ENCODE data around the gene WDR88.
"Not testable (repeated sequence)": the region's sequence is repeated elsewhere in the genome, so short reads cannot be mapped to it uniquely, and the experiment has no call there.

The WDR88 gene

DNA sequence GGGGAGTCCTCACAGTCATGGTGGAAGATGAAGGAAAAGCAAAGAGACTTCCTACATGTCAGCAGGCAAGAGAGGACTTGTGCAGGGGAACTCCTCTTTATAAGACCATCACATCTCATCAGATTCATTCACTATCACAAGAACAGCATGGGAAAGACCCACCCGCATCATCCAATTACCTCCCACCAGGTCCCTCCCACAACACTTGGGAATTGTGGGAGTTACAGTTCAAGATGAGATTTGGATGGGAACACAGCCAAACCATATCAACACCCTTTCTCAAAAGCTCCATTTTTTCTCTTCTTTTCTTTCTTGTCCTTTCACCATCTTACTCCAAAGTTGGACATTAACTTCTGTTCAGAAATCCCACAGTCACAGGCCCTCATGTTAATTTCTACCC is 57.5 kb downstream of the WDR88 start:
- H3K9me3 ChIP-seq (ENCODE audit: severe bottlenecking) = no peaks in the 10 kb centered on the region
- H3K27me3 ChIP-seq (ENCODE audit: insufficient read depth, low read depth, severe bottlenecking) = no peaks in the 10 kb centered on the region
- DNase-seq = no peak
- TF ChIP-seq, protein P1, sequence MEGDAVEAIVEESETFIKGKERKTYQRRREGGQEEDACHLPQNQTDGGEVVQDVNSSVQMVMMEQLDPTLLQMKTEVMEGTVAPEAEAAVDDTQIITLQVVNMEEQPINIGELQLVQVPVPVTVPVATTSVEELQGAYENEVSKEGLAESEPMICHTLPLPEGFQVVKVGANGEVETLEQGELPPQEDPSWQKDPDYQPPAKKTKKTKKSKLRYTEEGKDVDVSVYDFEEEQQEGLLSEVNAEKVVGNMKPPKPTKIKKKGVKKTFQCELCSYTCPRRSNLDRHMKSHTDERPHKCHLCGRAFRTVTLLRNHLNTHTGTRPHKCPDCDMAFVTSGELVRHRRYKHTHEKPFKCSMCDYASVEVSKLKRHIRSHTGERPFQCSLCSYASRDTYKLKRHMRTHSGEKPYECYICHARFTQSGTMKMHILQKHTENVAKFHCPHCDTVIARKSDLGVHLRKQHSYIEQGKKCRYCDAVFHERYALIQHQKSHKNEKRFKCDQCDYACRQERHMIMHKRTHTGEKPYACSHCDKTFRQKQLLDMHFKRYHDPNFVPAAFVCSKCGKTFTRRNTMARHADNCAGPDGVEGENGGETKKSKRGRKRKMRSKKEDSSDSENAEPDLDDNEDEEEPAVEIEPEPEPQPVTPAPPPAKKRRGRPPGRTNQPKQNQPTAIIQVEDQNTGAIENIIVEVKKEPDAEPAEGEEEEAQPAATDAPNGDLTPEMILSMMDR (IDR thresholded peaks at IDR 0.05; ENCODE audit: low read depth, low read length) = no peak
- no peak overlapping the region for H3K4me3 ChIP-seq (ENCODE audit: low read depth, low read length)
- no peak overlapping the region for H3K27ac ChIP-seq
- no peaks in the 10 kb centered on the region for H3K36me3 ChIP-seq

DNA sequence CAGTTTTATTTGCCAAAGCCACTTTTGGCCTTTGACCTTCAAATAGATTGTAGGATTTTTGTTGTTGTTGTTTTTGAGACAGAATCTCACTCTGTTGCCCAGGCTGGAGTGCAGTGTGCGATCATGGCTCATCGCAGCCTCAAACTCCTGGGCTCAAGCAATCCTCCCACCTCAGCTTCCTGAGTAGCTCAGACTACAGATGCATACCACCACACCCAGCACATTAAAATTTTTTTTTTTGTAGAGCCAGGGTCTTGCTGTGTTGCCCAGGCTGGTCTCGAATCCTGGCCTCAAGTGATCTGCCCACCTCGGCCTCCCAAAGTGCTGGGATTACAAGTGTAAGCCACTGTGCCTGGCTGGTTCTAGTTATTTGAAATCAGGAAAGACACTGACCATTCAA is 59.2 kb downstream of the WDR88 start:
- not testable (repeated sequence) for H3K36me3 ChIP-seq; H3K27ac ChIP-seq; H3K4me3 ChIP-seq (ENCODE audit: low read depth, low read length); H3K27me3 ChIP-seq (ENCODE audit: insufficient read depth, low read depth, severe bottlenecking); H3K9me3 ChIP-seq (ENCODE audit: severe bottlenecking); DNase-seq

- Histone ChIP-seq H3K9me3 (ENCODE audit: severe bottlenecking) (no peaks in the 10 kb centered on the region), H3K4me3 (ENCODE audit: low read depth, low read length) (no peak overlapping the region), H3K36me3 (peaks cover 1% of the 10 kb centered on the region), H3K27me3 (ENCODE audit: insufficient read depth, low read depth, severe bottlenecking) (no peaks in the 10 kb centered on the region), H3K27ac (no peak overlapping the region)
- no peak for DNase-seq
- TF ChIP-seq, protein P1 (IDR thresholded peaks at IDR 0.05; ENCODE audit: low read depth, low read length) = no peak
Observed at GRCh38 chr19:33191501-33191900, 59.6 kb downstream of the WDR88 start.

DNA sequence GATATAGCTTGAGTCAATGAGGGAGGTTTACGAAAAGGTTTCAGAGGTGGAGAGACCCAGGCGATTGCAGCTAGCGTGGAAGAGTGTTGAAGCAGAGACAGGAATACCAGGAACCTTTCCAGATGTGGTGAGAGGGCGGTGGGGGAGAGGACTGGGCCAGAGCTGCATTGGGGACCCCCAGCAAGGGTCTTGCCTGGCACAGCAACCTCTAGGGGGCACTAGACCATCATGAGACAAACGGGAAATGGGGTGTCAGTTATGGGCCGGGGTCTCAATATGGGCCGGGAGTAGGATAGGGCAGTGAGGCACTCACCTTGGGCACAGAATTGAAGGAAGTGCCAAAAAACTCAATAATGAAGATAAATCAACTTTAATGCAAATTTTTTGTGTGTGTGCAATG is 60.1 kb downstream of the WDR88 start:
- Histone ChIP-seq H3K36me3 (peaks cover 6% of the 10 kb centered on the region), H3K9me3 (ENCODE audit: severe bottlenecking) (no peaks in the 10 kb centered on the region), H3K27ac (no peak overlapping the region), H3K4me3 (ENCODE audit: low read depth, low read length) (no peak overlapping the region), H3K27me3 (ENCODE audit: insufficient read depth, low read depth, severe bottlenecking) (no peaks in the 10 kb centered on the region)
- no peak for DNase-seq
- TF ChIP-seq, protein P1 (IDR thresholded peaks at IDR 0.05; ENCODE audit: low read depth, low read length) = peak; percentile 54

- Histone ChIP-seq H3K36me3 (peaks cover 20% of the 10 kb centered on the region), H3K9me3 (ENCODE audit: severe bottlenecking) (no peaks in the 10 kb centered on the region), H3K4me3 (ENCODE audit: low read depth, low read length) (peak overlapping the region; percentile 43), H3K27me3 (ENCODE audit: insufficient read depth, low read depth, severe bottlenecking) (no peaks in the 10 kb centered on the region), H3K27ac (peak overlapping the region; percentile 57)
- TF ChIP-seq, protein P1 (IDR thresholded peaks at IDR 0.05; ENCODE audit: low read depth, low read length) = no peak
- no peak for DNase-seq
Observed at GRCh38 chr19:33193269-33193864, 61.5 kb downstream of the WDR88 start.

- H3K4me3 ChIP-seq (ENCODE audit: low read depth, low read length) = peak within 1 kb of the TSS; percentile 62
- TF ChIP-seq, protein P1 (IDR thresholded peaks at IDR 0.05; ENCODE audit: low read depth, low read length) = no peak
- no peaks in the 10 kb centered on the region for H3K9me3 ChIP-seq (ENCODE audit: severe bottlenecking)
- no peaks in the 10 kb centered on the region for H3K27me3 ChIP-seq (ENCODE audit: insufficient read depth, low read depth, severe bottlenecking)
- peak; percentile 69 for DNase-seq
- peaks cover 25% of the 10 kb centered on the region for H3K36me3 ChIP-seq
- peak within 1 kb of the TSS; percentile 57 for H3K27ac ChIP-seq
Observed at GRCh38 chr19:33193865-33194362, 62.0 kb downstream of the WDR88 start, which contains the start of gene LRP3. LRP3 (plus strand) TSS chr19:33194330; CDS start chr19:33194786, 456 bp downstream.
